NB4 (cell line): ENCODE measurements around the gene RGS19.
A peak's percentile ranks its signal among the peaks of the same experiment; 100 is the strongest.

Source experiments
- DNase-seq: peaks from one replicate; pipeline ENCODE4 v3.0.0; 2010; ENCODE audit warnings: low read depth
- H3K4me3 ChIP-seq: one replicate; pipeline ENCODE4 v1.5.1; 2011; ENCODE audit warnings: mild to moderate bottlenecking, low read depth, low read length, moderate library complexity
- CTCF ChIP-seq: IDR thresholded peaks from one replicate; pipeline ENCODE4 v1.5.1; 2012; ENCODE audit warnings: low read depth, low read length
- MAX ChIP-seq: IDR thresholded peaks from 2 replicates; pipeline ENCODE4 v1.6.1; 2011; ENCODE audit warnings: low read depth, low read length
- MYC ChIP-seq: IDR thresholded peaks from 2 replicates; pipeline ENCODE4 v1.6.1; 2011; ENCODE audit warnings: low read depth, low read length
- POLR2A ChIP-seq: IDR thresholded peaks from 2 replicates; pipeline ENCODE4 v1.6.1; 2011; ENCODE audit warnings: mild to moderate bottlenecking; ENCODE audit not compliant: insufficient read length; ENCODE audit errors: extremely low read depth

RGS19 gene

GRCh38 chr20:64070244-64070993, 8.9 kb downstream of the RGS19 start:
- H3K4me3 ChIP-seq: no peak overlapping the region
- TF ChIP-seq MAX (no peak), MYC (no peak), POLR2A (no peak), CTCF (no peak)
- DNase-seq: peak; percentile 36

GRCh38 chr20:64069614-64070243, 9.6 kb downstream of the RGS19 start:
- DNase-seq: peak; percentile 58
- H3K4me3 ChIP-seq: no peak overlapping the region
- peak; percentile 54 for TF ChIP-seq MAX
- TF ChIP-seq POLR2A: no peak
- TF ChIP-seq CTCF: peak; percentile 93
- TF ChIP-seq MYC: no peak

- H3K4me3 ChIP-seq: no peak overlapping the region
- DNase-seq: no peak
- TF ChIP-seq CTCF: no peak
- no peak for TF ChIP-seq MYC
- TF ChIP-seq MAX: no peak
- TF ChIP-seq POLR2A: no peak
Measured at GRCh38 chr20:64069209-64069613, 10.1 kb downstream of the RGS19 start.

- H3K4me3 ChIP-seq: no peak overlapping the region
- TF ChIP-seq MYC: no peak
- no peak for TF ChIP-seq POLR2A
- no peak for TF ChIP-seq CTCF
- no peak for TF ChIP-seq MAX
- DNase-seq: peak; percentile 35
Measured at GRCh38 chr20:64068386-64069208, 10.7 kb downstream of the RGS19 start.

- H3K4me3 ChIP-seq: no peak overlapping the region
- TF ChIP-seq CTCF (no peak), MYC (no peak), MAX (no peak), POLR2A (no peak)
- DNase-seq: no peak
Measured at GRCh38 chr20:64067733-64068307, 11.5 kb downstream of the RGS19 start.
